HEK293 (cell line): Measurements from ENCODE around the gene MZB1.

Experiments used
- CTCF ChIA-PET: fragments of 350-600 bp; formaldehyde crosslinking; extraction: SDS; loops from one replicate; lab custom pipeline; 2021; ENCODE audit warnings: antibody characterized with exemption; lab: Yijun Ruan, JAX
- POLR2A ChIA-PET: fragments of 300-600 bp; formaldehyde crosslinking; extraction: SDS; loops from one replicate; lab custom pipeline; 2020; ENCODE audit warnings: antibody characterized with exemption, inconsistent platforms; lab: Yijun Ruan, JAX
- H3K27ac ChIP-seq: fragments of 200-500 bp; sonication (Bioruptor generic); 2 replicates; pipeline ENCODE4 v1.5.1; 2014; ENCODE audit warnings: low read depth, low read length, control low read depth, inconsistent platforms; ENCODE audit errors: extremely low read depth
- H3K36me3 ChIP-seq, 2 experiments: fragments of 200-500 bp in 1 of 2; sonication (Bioruptor generic) in 1 of 2; 1 replicate in 1 of 2; 2 replicates in 1 of 2; pipeline ENCODE4 v1.5.1; 2014 to 2017; ENCODE audit warnings: inconsistent platforms in 2 of 2, low read length in 2 of 2; ENCODE audit not compliant: control insufficient read depth in 2 of 2, insufficient read depth in 1 of 2
- H3K4me1 ChIP-seq: fragments of 200-500 bp; sonication (Bioruptor generic); 2 replicates; pipeline ENCODE4 v1.5.1; 2014; ENCODE audit warnings: mild to moderate bottlenecking, low read length, inconsistent platforms; ENCODE audit not compliant: control insufficient read depth, insufficient read depth
- H3K4me3 ChIP-seq: 2 replicates; pipeline ENCODE4 v1.5.1; 2011; ENCODE audit warnings: low read depth, mild to moderate bottlenecking, control low read depth, low read length, moderate library complexity
- H3K9me3 ChIP-seq: fragments of 200-500 bp; sonication (Bioruptor generic); 2 replicates; pipeline ENCODE4 v1.5.1; 2014; ENCODE audit warnings: low read depth, low read length, inconsistent platforms; ENCODE audit not compliant: control insufficient read depth, insufficient read depth
- EGR2 ChIP-seq: fragments of 450-650 bp; formaldehyde crosslinking; IDR thresholded peaks from 2 replicates; pipeline ENCODE4 v1.5.1; 2016; ENCODE audit warnings: low read depth, missing biosample characterization, missing genetic modification characterization
- GLIS1 ChIP-seq: fragments of 450-650 bp; formaldehyde crosslinking; IDR thresholded peaks from 2 replicates; pipeline ENCODE4 v1.5.1; 2016; ENCODE audit warnings: missing biosample characterization, missing genetic modification characterization
- OSR2 ChIP-seq: fragments of 450-650 bp; formaldehyde crosslinking; IDR thresholded peaks from 2 replicates; pipeline ENCODE4 v1.5.1; 2016; ENCODE audit warnings: missing biosample characterization, missing genetic modification characterization
- PRDM1 ChIP-seq: fragments of 450-650 bp; formaldehyde crosslinking; IDR thresholded peaks from 2 replicates; pipeline ENCODE4; 2016; ENCODE audit warnings: missing biosample characterization, missing genetic modification characterization
- PRDM4 ChIP-seq: fragments of 450-650 bp; formaldehyde crosslinking; IDR thresholded peaks from 2 replicates; pipeline ENCODE4 v1.5.1; 2017; ENCODE audit warnings: missing biosample characterization, missing genetic modification characterization
- WT1 ChIP-seq: fragments of 450-650 bp; formaldehyde crosslinking; IDR thresholded peaks from 2 replicates; pipeline ENCODE4 v1.5.1; 2016; ENCODE audit warnings: missing biosample characterization, missing genetic modification characterization
- ZBTB21 ChIP-seq: fragments of 450-650 bp; formaldehyde crosslinking; IDR thresholded peaks from 2 replicates; pipeline ENCODE4 v1.5.1; 2017; ENCODE audit warnings: missing biosample characterization, missing genetic modification characterization
- ZBTB44 ChIP-seq: fragments of 450-650 bp; IDR thresholded peaks from 2 replicates; pipeline ENCODE4 v1.5.1; 2018; ENCODE audit warnings: missing biosample characterization, mild to moderate bottlenecking, missing genetic modification characterization
- ZNF121 ChIP-seq: fragments of 450-650 bp; formaldehyde crosslinking; IDR thresholded peaks from 2 replicates; pipeline ENCODE4 v1.5.1; 2016; ENCODE audit warnings: missing biosample characterization, missing genetic modification characterization
- ZNF302 ChIP-seq: fragments of 450-650 bp; formaldehyde crosslinking; IDR thresholded peaks from 2 replicates; pipeline ENCODE4 v1.5.1; 2016; ENCODE audit warnings: missing biosample characterization, missing genetic modification characterization, low read depth
- ZNF335 ChIP-seq: fragments of 450-650 bp; formaldehyde crosslinking; conservative IDR thresholded peaks from 2 replicates; pipeline ENCODE4 v1.5.1; 2016; ENCODE audit warnings: missing biosample characterization, missing genetic modification characterization
- ZNF362 ChIP-seq: fragments of 450-650 bp; formaldehyde crosslinking; IDR thresholded peaks from 2 replicates; pipeline ENCODE4 v1.5.1; 2016; ENCODE audit warnings: missing biosample characterization, missing genetic modification characterization
- ZNF423 ChIP-seq: fragments of 450-650 bp; formaldehyde crosslinking; IDR thresholded peaks from 2 replicates; pipeline ENCODE4 v1.5.1; 2016; ENCODE audit warnings: missing biosample characterization, missing genetic modification characterization
- ZNF449 ChIP-seq: fragments of 450-650 bp; formaldehyde crosslinking; IDR thresholded peaks from 2 replicates; pipeline ENCODE4 v1.5.1; 2017; ENCODE audit warnings: missing biosample characterization, mild to moderate bottlenecking, missing genetic modification characterization, moderate library complexity
- ZNF621 ChIP-seq: fragments of 450-650 bp; formaldehyde crosslinking; IDR thresholded peaks from 2 replicates; pipeline ENCODE4 v1.5.1; 2017; ENCODE audit warnings: missing biosample characterization, missing genetic modification characterization
- ZNF624 ChIP-seq: fragments of 450-650 bp; formaldehyde crosslinking; IDR thresholded peaks from 2 replicates; pipeline ENCODE4 v1.5.1; 2017; ENCODE audit warnings: missing biosample characterization, missing genetic modification characterization
- ZNF664 ChIP-seq: fragments of 450-650 bp; formaldehyde crosslinking; IDR thresholded peaks from 2 replicates; pipeline ENCODE4 v1.5.1; 2016; ENCODE audit warnings: missing biosample characterization, missing genetic modification characterization
- ZNF843 ChIP-seq: fragments of 450-650 bp; formaldehyde crosslinking; IDR thresholded peaks from 2 replicates; pipeline ENCODE4 v1.5.1; 2016; ENCODE audit warnings: missing biosample characterization, missing genetic modification characterization

MZB1 gene

GRCh38 chr5:139363937-139364336, 25.8 kb downstream of the MZB1 start (continued):
- TF ChIP-seq ZNF302 (tag by site-specific recombination) (no peak), ZNF449 (tag by site-specific recombination) (no peak), WT1 (tag by site-specific recombination) (no peak), ZNF621 (tag by site-specific recombination) (no peak), ZNF423 (tag by site-specific recombination) (no peak), EGR2 (tag by site-specific recombination) (no peak), OSR2 (no peak), ZNF624 (no peak)
- TF ChIP-seq, all 188 proteins: peak for 0

GRCh38 chr5:139361835-139362429, 27.8 kb downstream of the MZB1 start:
- H3K36me3 ChIP-seq, result peaks cover 47 to 71% of the 10 kb centered on the region in 2 experiments
- POLR2A ChIA-PET, result interaction anchor here (0.6 to 0.7 kb wide), 3 partner anchors 199 to 613 kb away, joined by 4 to 5 read pairs (median 5); partner anchors contain the start of gene UBE2D2
- no peak overlapping the region for H3K4me3 ChIP-seq
- no peaks in the 10 kb centered on the region for H3K9me3 ChIP-seq
- H3K4me1 ChIP-seq, result no peaks in the 10 kb centered on the region
- no peak overlapping the region for H3K27ac ChIP-seq
- TF ChIP-seq ZNF843 (tag by site-specific recombination) (no peak), PRDM4 (tag by site-specific recombination) (no peak), ZBTB44 (tag by site-specific recombination) (no peak), ZNF362 (tag by site-specific recombination) (peak; percentile 33; the same call in 1 of the 2 replicates), PRDM1 (tag by site-specific recombination) (peak; percentile 24; the same call in 1 of the 2 replicates), ZNF664 (tag by site-specific recombination) (no peak), ZBTB21 (tag by site-specific recombination) (no peak)
- CTCF ChIA-PET, result interaction anchor here (0.7 kb wide), 1 partner anchor 610 kb away, joined by 5 read pairs; no protein-coding TSS in a partner anchor

GRCh38 chr5:139360384-139360783, 29.3 kb downstream of the MZB1 start:
- ChIA-PET CTCF (interaction anchor here (0.6 to 0.7 kb wide), 3 partner anchors 12 to 70 kb away, joined by 3 to 4 read pairs (median 4); no protein-coding TSS in a partner anchor), POLR2A (no interaction called here)
- peaks cover 32 to 68% of the 10 kb centered on the region in 2 experiments for H3K36me3 ChIP-seq
- H3K9me3 ChIP-seq, result no peaks in the 10 kb centered on the region
- H3K27ac ChIP-seq, result no peak overlapping the region
- TF ChIP-seq ZNF121 (tag by site-specific recombination), result peak; percentile 58; the same call in 1 of the 2 replicates
- TF ChIP-seq ZNF335 (tag by site-specific recombination), result no peak
- peak; percentile 42; the same call in 1 of the 2 replicates for TF ChIP-seq GLIS1 (tag by site-specific recombination)
- no peak overlapping the region for H3K4me3 ChIP-seq
- no peaks in the 10 kb centered on the region for H3K4me1 ChIP-seq
